Lung (tissue), 12 donors: ENCODE data around the gene SH3BP4. TPM values are rescaled to one million over a fixed set of nuclear protein-coding genes. Genes with fewer than 3 reads are reported as not detected.

Source experiments
- ATAC-seq: fragments of 200-7000 bp; cut with Tn5 transposase; one replicate; pipeline ENCODE4 v1.9.1; 2020; ENCODE audit warnings: moderate number of reproducible peaks; ENCODE audit not compliant: insufficient read depth, low FRiP score
- DNase-seq, 3 donors: peaks; one replicate each; pipeline ENCODE4 v3.0.0-alpha.2; 2013 to 2017
- H3K27ac ChIP-seq, 2 donors: one replicate each; pipeline ENCODE4 v1.5.1; 2013; ENCODE audit warnings: mild to moderate bottlenecking in 2 of 2, moderate library complexity in 2 of 2, control low read depth in 1 of 2, inconsistent platforms in 1 of 2, low read depth in 1 of 2, low read length in 1 of 2
- H3K27me3 ChIP-seq, 3 donors: one replicate each; pipeline ENCODE4 v1.5.1; 2013; ENCODE audit warnings: low read length in 2 of 3; ENCODE audit not compliant: control insufficient read depth in 3 of 3, insufficient read depth in 3 of 3
- H3K36me3 ChIP-seq, 4 donors: one replicate each; pipeline ENCODE4 v1.5.1; 2013; ENCODE audit warnings: low read length in 4 of 4, mild to moderate bottlenecking in 1 of 4, moderate library complexity in 1 of 4; ENCODE audit not compliant: control insufficient read depth in 4 of 4, insufficient read depth in 4 of 4
- H3K4me1 ChIP-seq, 5 donors: one replicate each; pipeline ENCODE4 v1.5.1; 2013; ENCODE audit warnings: low read length in 5 of 5, mild to moderate bottlenecking in 2 of 5, moderate library complexity in 1 of 5; ENCODE audit not compliant: control insufficient read depth in 5 of 5, insufficient read depth in 5 of 5
- H3K4me3 ChIP-seq: one replicate; pipeline ENCODE4 v1.5.1; 2013; ENCODE audit warnings: mild to moderate bottlenecking, control low read depth, moderate library complexity
- H3K9ac ChIP-seq, 2 donors: one replicate each; pipeline ENCODE4 v1.5.1; 2013; ENCODE audit warnings: low read length in 2 of 2, control low read depth in 1 of 2; ENCODE audit not compliant: insufficient read depth in 1 of 2
- H3K9me3 ChIP-seq, 4 donors: one replicate each; pipeline ENCODE4 v1.5.1; 2013; ENCODE audit warnings: low read length in 3 of 4, mild to moderate bottlenecking in 1 of 4, moderate library complexity in 1 of 4; ENCODE audit not compliant: control insufficient read depth in 4 of 4, insufficient read depth in 3 of 4
- WGBS, 2 donors: extraction: QIAGEN DNeasy Blood & Tissue Kit; methylation state at CpG; one replicate each; pipeline ENCODE4 v1.1.7; 2013; 5-methylcytosine and 5-hydroxymethylcytosine counted together
- polyA plus RNA-seq, 2 donors: library from polyadenylated mRNA; stranded (reverse); fragments of 200-250 nt; gene quantifications; one replicate each; pipeline ENCODE4 v1.2.1, GENCODE V29; 2013
- total RNA-seq, 2 donors: library from RNA; depleted of rRNA in 1 of 2; stranded (reverse); fragments of >200 nt in 1 of 2; gene quantifications; one replicate each; pipeline ENCODE4 v1.2.1, GENCODE V29; 2014 to 2021
- TF ChIP-seq, protein P1 (sequence below): IDR thresholded peaks from 2 replicates; pipeline ENCODE4 v1.5.1; 2012; ENCODE audit warnings: mild to moderate bottlenecking; ENCODE audit errors: control extremely low read depth, extremely low read depth
- donor health status: control.
- donor health status: control.
- donor health status: Bipolar disorder and iron deficiency.
- donor health status: healthy.
- donor health status: DM: yes; HTN: yes; CAD: no.

SH3BP4 gene
- total and polyA plus RNA-seq, 4 donors: 12.0 to 36.5 (median 18.2) TPM

DNA sequence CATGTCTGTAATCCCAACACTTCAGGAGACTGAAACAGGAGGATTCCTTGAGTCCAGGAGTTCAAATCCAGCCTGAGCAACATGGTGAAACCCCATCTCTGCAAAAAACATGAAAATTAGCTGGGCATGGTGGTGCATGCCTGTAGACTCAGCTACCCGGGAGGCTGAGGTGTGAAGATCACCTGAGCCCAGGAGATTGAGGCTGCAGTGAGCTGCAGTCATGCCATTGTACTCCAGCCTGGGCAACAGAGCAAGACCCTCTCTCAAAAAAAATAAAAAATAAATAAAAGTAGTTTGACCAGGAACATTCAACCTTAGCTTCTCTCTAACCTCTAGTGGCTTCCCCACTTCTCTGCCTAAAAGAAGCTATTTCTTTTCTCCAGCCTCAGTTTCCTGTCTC is 23.8 kb downstream of the SH3BP4 start:
- Histone ChIP-seq H3K9ac (no peak overlapping the region), H3K4me1 (peaks cover 4 to 22% (median 17%) of the 10 kb centered on the region in 5 donors), H3K9me3 (peaks cover 0 to 4% (median 0%) of the 10 kb centered on the region in 4 donors), H3K27ac (no peak overlapping the region), H3K4me3 (no peak overlapping the region), H3K27me3 (no peaks in the 10 kb centered on the region), H3K36me3 (peaks cover 0 to 3% (median 0%) of the 10 kb centered on the region in 4 donors)
- 33 to 94% methylated on average over 1 of the region's 1 CpG for WGBS, 2 donors
- no peak for ATAC-seq
- TF ChIP-seq, protein P1, sequence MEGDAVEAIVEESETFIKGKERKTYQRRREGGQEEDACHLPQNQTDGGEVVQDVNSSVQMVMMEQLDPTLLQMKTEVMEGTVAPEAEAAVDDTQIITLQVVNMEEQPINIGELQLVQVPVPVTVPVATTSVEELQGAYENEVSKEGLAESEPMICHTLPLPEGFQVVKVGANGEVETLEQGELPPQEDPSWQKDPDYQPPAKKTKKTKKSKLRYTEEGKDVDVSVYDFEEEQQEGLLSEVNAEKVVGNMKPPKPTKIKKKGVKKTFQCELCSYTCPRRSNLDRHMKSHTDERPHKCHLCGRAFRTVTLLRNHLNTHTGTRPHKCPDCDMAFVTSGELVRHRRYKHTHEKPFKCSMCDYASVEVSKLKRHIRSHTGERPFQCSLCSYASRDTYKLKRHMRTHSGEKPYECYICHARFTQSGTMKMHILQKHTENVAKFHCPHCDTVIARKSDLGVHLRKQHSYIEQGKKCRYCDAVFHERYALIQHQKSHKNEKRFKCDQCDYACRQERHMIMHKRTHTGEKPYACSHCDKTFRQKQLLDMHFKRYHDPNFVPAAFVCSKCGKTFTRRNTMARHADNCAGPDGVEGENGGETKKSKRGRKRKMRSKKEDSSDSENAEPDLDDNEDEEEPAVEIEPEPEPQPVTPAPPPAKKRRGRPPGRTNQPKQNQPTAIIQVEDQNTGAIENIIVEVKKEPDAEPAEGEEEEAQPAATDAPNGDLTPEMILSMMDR: no peak
- no peak for DNase-seq

- no peak overlapping the region for H3K27ac ChIP-seq
- peaks cover 0 to 4% (median 0%) of the 10 kb centered on the region in 4 donors for H3K9me3 ChIP-seq
- no peak overlapping the region for H3K4me3 ChIP-seq
- ATAC-seq (no peak), DNase-seq (no peak)
- H3K36me3 ChIP-seq: peaks cover 0 to 3% (median 0%) of the 10 kb centered on the region in 4 donors
- H3K9ac ChIP-seq: no peak overlapping the region
- TF ChIP-seq, protein P1: no peak
- no peaks in the 10 kb centered on the region for H3K27me3 ChIP-seq
- WGBS, 2 donors: 82 to 91% methylated on average over 18 of the region's 18 CpGs
- peaks cover 15 to 29% (median 21%) of the 10 kb centered on the region in 5 donors for H3K4me1 ChIP-seq
Observed at GRCh38 chr2:234976479-234977227, 24.8 kb downstream of the SH3BP4 start.

DNA sequence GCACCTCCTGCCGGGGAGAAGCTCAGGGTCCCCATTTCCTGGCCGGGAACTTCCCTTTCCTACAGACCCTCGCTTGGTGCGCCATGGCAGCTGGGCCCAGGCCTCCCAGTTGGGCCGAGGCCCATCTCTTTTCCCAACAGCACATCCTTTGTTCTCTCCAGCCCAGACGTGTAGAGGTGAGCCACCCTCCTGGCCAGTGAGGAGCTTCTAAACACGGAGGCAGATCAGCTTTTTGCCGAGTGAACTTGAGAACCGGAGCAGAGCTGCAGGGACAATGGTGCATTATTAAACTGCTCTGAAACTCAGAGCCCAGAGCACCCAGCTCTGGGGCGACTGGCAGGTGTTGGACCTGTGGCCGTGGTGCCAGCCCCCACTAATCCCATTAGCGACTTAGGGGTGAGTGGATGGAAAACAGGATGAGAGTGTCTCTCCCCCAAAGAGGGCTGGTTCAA is 25.4 kb downstream of the SH3BP4 start:
- Histone ChIP-seq H3K36me3 (peaks cover 0 to 3% (median 0%) of the 10 kb centered on the region in 4 donors), H3K27me3 (no peaks in the 10 kb centered on the region), H3K9ac (no peak overlapping the region), H3K9me3 (peaks cover 0 to 4% (median 0%) of the 10 kb centered on the region in 4 donors), H3K4me1 (peaks cover 15 to 32% (median 24%) of the 10 kb centered on the region in 5 donors), H3K4me3 (no peak overlapping the region), H3K27ac (no peak overlapping the region)
- TF ChIP-seq, protein P1: no peak
- 67 to 83% methylated on average over 12 of the region's 12 CpGs for WGBS, 2 donors
- no peak for ATAC-seq
- no peak for DNase-seq
